ENCODE measurements around the gene MYO7B.

The MYO7B gene

GRCh38 chr2:127598711-127599110, 63.2 kb downstream of the MYO7B start:
- Mint-ChIP-seq H3K27me3 (no peaks in the 10 kb centered on the region), H3K36me3 (ENCODE audit: low read depth) (no peaks in the 10 kb centered on the region), H3K4me3 (no peak overlapping the region), H3K4me1 (ENCODE audit: low read depth) (no peaks in the 10 kb centered on the region), H3K27ac (no peak overlapping the region), H3K9me3 (peaks cover 11% of the 10 kb centered on the region)
- intact Hi-C loops (cut with micrococcal nuclease) = no loop called here

- Mint-ChIP-seq H3K4me3 (no peak overlapping the region), H3K36me3 (ENCODE audit: low read depth) (no peaks in the 10 kb centered on the region), H3K9me3 (peaks cover 11% of the 10 kb centered on the region), H3K27me3 (no peaks in the 10 kb centered on the region), H3K27ac (no peak overlapping the region), H3K4me1 (ENCODE audit: low read depth) (no peaks in the 10 kb centered on the region)
- intact Hi-C loops (cut with micrococcal nuclease) = no loop called here
Measured at GRCh38 chr2:127599211-127599610, 63.7 kb downstream of the MYO7B start.

- Mint-ChIP-seq H3K4me3 (no peak overlapping the region), H3K36me3 (ENCODE audit: low read depth) (no peaks in the 10 kb centered on the region), H3K27me3 (no peaks in the 10 kb centered on the region), H3K27ac (no peak overlapping the region), H3K9me3 (peaks cover 11% of the 10 kb centered on the region), H3K4me1 (ENCODE audit: low read depth) (no peaks in the 10 kb centered on the region)
- intact Hi-C loops (cut with micrococcal nuclease) = no loop called here
Measured at GRCh38 chr2:127604986-127605385, 69.5 kb downstream of the MYO7B start.

- Mint-ChIP-seq H3K9me3 (peaks cover 13% of the 10 kb centered on the region), H3K27ac (no peak overlapping the region), H3K27me3 (no peaks in the 10 kb centered on the region), H3K36me3 (ENCODE audit: low read depth) (no peaks in the 10 kb centered on the region), H3K4me3 (no peak overlapping the region), H3K4me1 (ENCODE audit: low read depth) (no peaks in the 10 kb centered on the region)
- intact Hi-C loops (cut with micrococcal nuclease) = no loop called here
Measured at GRCh38 chr2:127605691-127606263, 70.3 kb downstream of the MYO7B start.

GRCh38 chr2:127606625-127607398, 71.3 kb downstream of the MYO7B start:
- intact Hi-C loops (cut with micrococcal nuclease) = no loop called here
- H3K36me3 Mint-ChIP-seq (ENCODE audit: low read depth) = no peaks in the 10 kb centered on the region

GRCh38 chr2:127607399-127607908, 72.0 kb downstream of the MYO7B start:
- Mint-ChIP-seq H3K9me3 (peaks cover 15% of the 10 kb centered on the region), H3K36me3 (ENCODE audit: low read depth) (no peaks in the 10 kb centered on the region), H3K4me1 (ENCODE audit: low read depth) (no peaks in the 10 kb centered on the region), H3K27ac (no peak overlapping the region), H3K27me3 (no peaks in the 10 kb centered on the region), H3K4me3 (no peak overlapping the region)
- intact Hi-C loops (cut with micrococcal nuclease) = no loop called here

More at GRCh38 chr2:127606625-127607398, 71.3 kb downstream of the MYO7B start:
- Mint-ChIP-seq H3K4me3 (no peak overlapping the region), H3K27ac (no peak overlapping the region), H3K9me3 (peaks cover 20% of the 10 kb centered on the region), H3K27me3 (no peaks in the 10 kb centered on the region), H3K4me1 (ENCODE audit: low read depth) (no peaks in the 10 kb centered on the region)

- no peak overlapping the region for H3K27ac Mint-ChIP-seq
- no peaks in the 10 kb centered on the region for H3K4me1 Mint-ChIP-seq (ENCODE audit: low read depth)
- no peaks in the 10 kb centered on the region for H3K36me3 Mint-ChIP-seq (ENCODE audit: low read depth)
- peaks cover 16% of the 10 kb centered on the region for H3K9me3 Mint-ChIP-seq
- H3K4me3 Mint-ChIP-seq = no peak overlapping the region
- intact Hi-C loops (cut with micrococcal nuclease) = no loop called here
- peaks cover 3% of the 10 kb centered on the region for H3K27me3 Mint-ChIP-seq
Measured at GRCh38 chr2:127608061-127609030, 72.9 kb downstream of the MYO7B start.

- Mint-ChIP-seq H3K27ac (no peak overlapping the region), H3K36me3 (ENCODE audit: low read depth) (no peaks in the 10 kb centered on the region), H3K4me1 (ENCODE audit: low read depth) (no peaks in the 10 kb centered on the region), H3K27me3 (peaks cover 3% of the 10 kb centered on the region), H3K4me3 (no peak overlapping the region), H3K9me3 (peaks cover 22% of the 10 kb centered on the region)
- intact Hi-C loops (cut with micrococcal nuclease) = no loop called here
Measured at GRCh38 chr2:127609031-127609751, 73.7 kb downstream of the MYO7B start.

- intact Hi-C loops (cut with micrococcal nuclease) = no loop called here
- no peak overlapping the region for H3K27ac Mint-ChIP-seq
Measured at GRCh38 chr2:127609818-127610217, 74.3 kb downstream of the MYO7B start.

GRCh38 chr2:127610561-127610960, 75.1 kb downstream of the MYO7B start:
- intact Hi-C loops (cut with micrococcal nuclease) = no loop called here
- no peak overlapping the region for H3K4me3 Mint-ChIP-seq
- no peaks in the 10 kb centered on the region for H3K4me1 Mint-ChIP-seq (ENCODE audit: low read depth)
- peaks cover 7% of the 10 kb centered on the region for H3K27me3 Mint-ChIP-seq
- peaks cover 22% of the 10 kb centered on the region for H3K9me3 Mint-ChIP-seq
- no peaks in the 10 kb centered on the region for H3K36me3 Mint-ChIP-seq (ENCODE audit: low read depth)
- H3K27ac Mint-ChIP-seq = no peak overlapping the region

More at GRCh38 chr2:127609818-127610217, 74.3 kb downstream of the MYO7B start:
- H3K36me3 Mint-ChIP-seq (ENCODE audit: low read depth) = no peaks in the 10 kb centered on the region
- H3K4me3 Mint-ChIP-seq = no peak overlapping the region
- H3K27me3 Mint-ChIP-seq = peaks cover 3% of the 10 kb centered on the region
- H3K9me3 Mint-ChIP-seq = peaks cover 22% of the 10 kb centered on the region
- no peaks in the 10 kb centered on the region for H3K4me1 Mint-ChIP-seq (ENCODE audit: low read depth)

GRCh38 chr2:127611076-127611925, 75.8 kb downstream of the MYO7B start:
- Mint-ChIP-seq H3K27ac (no peak overlapping the region), H3K36me3 (ENCODE audit: low read depth) (no peaks in the 10 kb centered on the region), H3K4me1 (ENCODE audit: low read depth) (no peaks in the 10 kb centered on the region), H3K9me3 (peaks cover 22% of the 10 kb centered on the region), H3K27me3 (peaks cover 13% of the 10 kb centered on the region), H3K4me3 (no peak overlapping the region)
- intact Hi-C loops (cut with micrococcal nuclease) = no loop called here

- Mint-ChIP-seq H3K27ac (no peak overlapping the region), H3K36me3 (ENCODE audit: low read depth) (no peaks in the 10 kb centered on the region), H3K9me3 (peaks cover 22% of the 10 kb centered on the region), H3K4me1 (ENCODE audit: low read depth) (no peaks in the 10 kb centered on the region), H3K27me3 (peaks cover 16% of the 10 kb centered on the region), H3K4me3 (no peak overlapping the region)
- intact Hi-C loops (cut with micrococcal nuclease) = no loop called here
Measured at GRCh38 chr2:127612111-127612822, 76.8 kb downstream of the MYO7B start.
